ENCODE measurements around the gene BTN1A1. TPM values are rescaled to one million over a fixed set of nuclear protein-coding genes. Genes with fewer than 3 reads are reported as not detected.

The BTN1A1 gene
- total RNA-seq, 4 donors from 2014 or later: 0.32 TPM; not detected in 3

DNA sequence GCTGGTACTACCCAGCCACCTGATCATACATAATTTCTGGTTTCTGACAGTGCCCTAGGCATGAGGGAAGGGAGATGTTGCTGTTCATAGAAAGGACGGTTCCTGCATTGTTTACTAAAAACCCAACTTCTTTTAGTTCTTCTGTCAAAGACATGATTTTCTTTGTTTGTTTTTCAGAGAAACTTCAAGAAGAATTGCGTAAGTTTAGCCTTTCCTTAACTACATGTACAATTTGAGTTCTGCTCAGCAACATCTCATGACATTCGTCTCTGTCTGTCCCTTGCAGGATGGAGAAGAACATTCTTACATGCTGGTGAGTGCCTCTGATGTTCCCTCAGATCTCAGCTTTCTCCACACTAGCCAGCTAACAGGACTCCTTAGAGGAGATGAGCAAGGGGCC lies 34.3 kb upstream of the BTN1A1 start:
- DNase-seq: no peak
- H3K27ac ChIP-seq: no peak overlapping the region
- no peaks in the 10 kb centered on the region for H3K9me3 ChIP-seq
- peaks cover 0 to 73% (median 34%) of the 10 kb centered on the region in 4 donors for H3K36me3 ChIP-seq
- TF ChIP-seq, protein P1, sequence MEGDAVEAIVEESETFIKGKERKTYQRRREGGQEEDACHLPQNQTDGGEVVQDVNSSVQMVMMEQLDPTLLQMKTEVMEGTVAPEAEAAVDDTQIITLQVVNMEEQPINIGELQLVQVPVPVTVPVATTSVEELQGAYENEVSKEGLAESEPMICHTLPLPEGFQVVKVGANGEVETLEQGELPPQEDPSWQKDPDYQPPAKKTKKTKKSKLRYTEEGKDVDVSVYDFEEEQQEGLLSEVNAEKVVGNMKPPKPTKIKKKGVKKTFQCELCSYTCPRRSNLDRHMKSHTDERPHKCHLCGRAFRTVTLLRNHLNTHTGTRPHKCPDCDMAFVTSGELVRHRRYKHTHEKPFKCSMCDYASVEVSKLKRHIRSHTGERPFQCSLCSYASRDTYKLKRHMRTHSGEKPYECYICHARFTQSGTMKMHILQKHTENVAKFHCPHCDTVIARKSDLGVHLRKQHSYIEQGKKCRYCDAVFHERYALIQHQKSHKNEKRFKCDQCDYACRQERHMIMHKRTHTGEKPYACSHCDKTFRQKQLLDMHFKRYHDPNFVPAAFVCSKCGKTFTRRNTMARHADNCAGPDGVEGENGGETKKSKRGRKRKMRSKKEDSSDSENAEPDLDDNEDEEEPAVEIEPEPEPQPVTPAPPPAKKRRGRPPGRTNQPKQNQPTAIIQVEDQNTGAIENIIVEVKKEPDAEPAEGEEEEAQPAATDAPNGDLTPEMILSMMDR (IDR thresholded peaks at IDR 0.05): no peak
- no peak for TF ChIP-seq POLR2A (IDR thresholded peaks at IDR 0.05)
- TF ChIP-seq EP300 (IDR thresholded peaks at IDR 0.05; ENCODE audit: low read depth): no peak
- no peak for TF ChIP-seq POLR2AphosphoS5 (IDR thresholded peaks at IDR 0.05)
- intact Hi-C loops (cut with DNase I; ENCODE audit: low total_unique reads): no loop called here
- no peak overlapping the region for H3K4me3 ChIP-seq
- in situ Hi-C loops (cut with MboI; ENCODE audit: low pct_ligation_motif_present in 1 of 4, low pct_unique_long_range_greater_than_20kb in 1 of 4, low sequenced_read_pairs in 3 of 4): loop anchor here in 1 of 4 donors (25.0 kb wide), 1 partner anchor 103 kb away; the partner anchor contains the start of gene BTN3A2
- H3K4me1 ChIP-seq: peaks cover 4 to 18% (median 8%) of the 10 kb centered on the region in 4 donors
- no peaks in the 10 kb centered on the region for H3K27me3 ChIP-seq
- 79 to 95% methylated on average over 3 of the region's 3 CpGs for WGBS, 2 donors (ENCODE audit: low coverage in 1 of 2)

DNA sequence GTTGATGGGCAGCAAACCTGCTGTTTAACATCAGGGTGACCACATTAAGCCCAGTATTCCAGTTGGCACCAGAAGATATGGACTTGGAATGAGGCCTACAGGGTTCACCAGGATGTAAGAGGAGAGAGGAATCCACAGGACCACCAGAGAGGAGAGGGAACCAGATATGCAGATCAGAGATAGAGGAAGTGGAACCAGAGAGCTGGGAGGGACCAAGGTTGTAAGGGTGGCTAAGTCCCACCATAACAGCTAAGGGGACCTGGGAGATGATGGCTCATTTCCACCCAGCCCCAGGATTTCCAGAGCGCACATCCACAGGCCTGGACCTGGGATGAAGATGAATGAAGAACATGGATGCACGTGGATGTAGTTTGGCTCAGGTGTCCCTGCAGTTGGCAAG lies 31.3 kb upstream of the BTN1A1 start:
- Histone ChIP-seq H3K27ac (no peak overlapping the region), H3K4me1 (peaks cover 0 to 4% (median 2%) of the 10 kb centered on the region in 4 donors), H3K9me3 (no peaks in the 10 kb centered on the region), H3K36me3 (peaks cover 0 to 58% (median 24%) of the 10 kb centered on the region in 4 donors), H3K27me3 (no peaks in the 10 kb centered on the region), H3K4me3 (no peak overlapping the region)
- TF ChIP-seq POLR2AphosphoS5 (IDR thresholded peaks at IDR 0.05) (no peak), POLR2A (IDR thresholded peaks at IDR 0.05) (no peak), EP300 (IDR thresholded peaks at IDR 0.05; ENCODE audit: low read depth) (no peak)
- TF ChIP-seq, protein P1 (IDR thresholded peaks at IDR 0.05): no peak
- in situ Hi-C loops (cut with MboI; ENCODE audit: low pct_ligation_motif_present in 1 of 4, low pct_unique_long_range_greater_than_20kb in 1 of 4, low sequenced_read_pairs in 3 of 4): loop anchor here in 1 of 4 donors (25.0 kb wide), 1 partner anchor 107 kb away; the partner anchor contains the start of gene BTN3A2
- intact Hi-C loops (cut with DNase I; ENCODE audit: low total_unique reads): no loop called here
- no peak for DNase-seq
- WGBS, 2 donors (ENCODE audit: low coverage in 1 of 2): 96% methylated on average over 2 of the region's 2 CpGs; no CpG with 5 or more reads in 1 of the 2 donors

DNA sequence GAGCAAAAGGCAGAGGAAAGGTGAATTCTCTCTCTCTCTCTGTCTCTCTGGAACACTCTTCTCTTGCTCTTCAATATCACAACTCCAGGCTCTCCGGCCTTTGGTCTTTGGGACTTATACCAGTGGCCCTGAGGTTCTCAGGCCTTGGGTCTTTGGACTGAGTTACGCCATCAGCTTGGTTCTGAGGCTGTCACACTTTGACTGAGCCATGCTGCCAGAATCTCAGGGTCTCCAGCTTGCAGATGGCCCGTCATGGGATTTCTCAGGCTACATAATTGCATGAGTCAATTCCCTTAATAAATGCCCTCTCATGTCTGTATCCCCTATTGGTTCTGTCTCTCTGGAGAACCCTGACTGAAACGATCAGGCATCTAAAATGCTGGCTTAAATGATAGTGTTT lies 29.5 kb upstream of the BTN1A1 start:
- H3K9me3 ChIP-seq: no peaks in the 10 kb centered on the region
- H3K4me1 ChIP-seq: peaks cover 5 to 19% (median 15%) of the 10 kb centered on the region in 4 donors
- no peak overlapping the region for H3K27ac ChIP-seq
- in situ Hi-C loops (cut with MboI; ENCODE audit: low pct_ligation_motif_present in 1 of 4, low pct_unique_long_range_greater_than_20kb in 1 of 4, low sequenced_read_pairs in 3 of 4): loop anchor here in 1 of 4 donors (25.0 kb wide), 1 partner anchor 108 kb away; the partner anchor contains the start of gene BTN3A2
- H3K27me3 ChIP-seq: no peaks in the 10 kb centered on the region
- TF ChIP-seq, protein P1 (IDR thresholded peaks at IDR 0.05): no peak
- TF ChIP-seq POLR2AphosphoS5 (IDR thresholded peaks at IDR 0.05) (no peak), POLR2A (IDR thresholded peaks at IDR 0.05) (no peak), EP300 (IDR thresholded peaks at IDR 0.05; ENCODE audit: low read depth) (no peak)
- H3K4me3 ChIP-seq: no peak overlapping the region
- 75 to 81% methylated on average over 2 to 4 of the region's 4 CpGs for WGBS, 2 donors (ENCODE audit: low coverage in 1 of 2)
- intact Hi-C loops (cut with DNase I; ENCODE audit: low total_unique reads): no loop called here
- no peak for DNase-seq
- H3K36me3 ChIP-seq: peaks cover 0 to 40% (median 15%) of the 10 kb centered on the region in 4 donors

DNA sequence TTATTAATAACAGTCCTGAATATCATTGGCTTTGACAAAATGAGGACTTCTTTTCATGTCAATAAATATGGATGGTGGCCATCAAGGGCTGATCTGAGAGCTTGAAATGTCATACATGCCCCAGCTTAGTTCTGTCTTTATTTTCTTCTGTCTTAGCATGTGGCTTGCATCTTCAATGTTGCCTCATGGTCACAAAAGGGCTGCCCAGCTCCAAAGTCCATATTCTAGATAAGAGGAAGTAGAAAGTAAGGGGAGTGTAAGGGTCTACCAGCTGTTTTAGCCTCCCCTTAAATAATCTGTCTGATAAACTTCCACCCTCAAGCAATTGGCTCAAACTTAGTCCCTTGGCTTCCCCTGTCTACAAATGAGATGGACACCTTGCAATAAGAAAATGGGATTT lies 28.1 kb upstream of the BTN1A1 start:
- intact Hi-C loops (cut with DNase I; ENCODE audit: low total_unique reads): no loop called here
- peaks cover 5 to 27% (median 15%) of the 10 kb centered on the region in 4 donors for H3K4me1 ChIP-seq
- in situ Hi-C loops (cut with MboI; ENCODE audit: low pct_ligation_motif_present in 1 of 4, low pct_unique_long_range_greater_than_20kb in 1 of 4, low sequenced_read_pairs in 3 of 4): loop anchor here in 1 of 4 donors (25.0 kb wide), 1 partner anchor 110 kb away; the partner anchor contains the start of gene BTN3A2
- no peaks in the 10 kb centered on the region for H3K9me3 ChIP-seq
- H3K4me3 ChIP-seq: no peak overlapping the region
- peaks cover 0 to 26% (median 10%) of the 10 kb centered on the region in 4 donors for H3K36me3 ChIP-seq
- H3K27me3 ChIP-seq: no peaks in the 10 kb centered on the region
- no peak overlapping the region for H3K27ac ChIP-seq
- DNase-seq: no peak
- TF ChIP-seq, protein P1 (IDR thresholded peaks at IDR 0.05): no peak

Data from transverse colon (tissue), 4 donors.